ENCODE measurements around the gene SEMA7A. TPM values are rescaled to one million over a fixed set of nuclear protein-coding genes. Genes with fewer than 3 reads are reported as not detected.
A peak's percentile ranks its signal among the peaks of the same experiment; 100 is the strongest.
"Not testable (repeated sequence)": the region's sequence is repeated elsewhere in the genome, so short reads cannot be mapped to it uniquely, and the experiment has no call there.

Gene SEMA7A
- total and polyA plus RNA-seq, 11 donors: 0.53 to 7.5 (median 1.8) TPM

- DNase-seq: peak in 3 of 5 donors; percentile 44 to 64 (median 48)
- Histone ChIP-seq H3K4me3 (peak overlapping the region; percentile 15 to 80 (median 60)), H3K27ac (peak overlapping the region in 6 of 12 donors; percentile 4 to 60 (median 45)), H3K4me1 (peaks cover 0 to 13% (median 4%) of the 10 kb centered on the region in 12 donors), H3K9me3 (no peaks in the 10 kb centered on the region), H3K27me3 (peaks cover 0 to 37% (median 0%) of the 10 kb centered on the region in 9 donors), H3K36me3 (no peaks in the 10 kb centered on the region)
- intact Hi-C loops (cut with DNase I): no loop called here
- peak; percentile 71 to 88 (median 77) for ATAC-seq
- 6 to 8% (median 6%) methylated on average over 66 to 75 of the region's 75 CpGs for WGBS, 4 donors
- TF ChIP-seq POLR2A (IDR thresholded peaks at IDR 0.05) (no peak), CTCF (IDR thresholded peaks at IDR 0.05) (peak in 1 of 12 donors; percentile 4)
Measured at GRCh38 chr15:74365598-74366445, 67.9 kb downstream of the SEMA7A start.

- H3K9me3 ChIP-seq: no peaks in the 10 kb centered on the region
- intact Hi-C loops (cut with DNase I): no loop called here
- peaks cover 0 to 13% (median 4%) of the 10 kb centered on the region in 12 donors for H3K4me1 ChIP-seq
- ATAC-seq (peak in 1 of 4 donors; percentile 25), DNase-seq (no peak)
- TF ChIP-seq POLR2A (IDR thresholded peaks at IDR 0.05) (no peak), CTCF (IDR thresholded peaks at IDR 0.05) (no peak)
- WGBS, 4 donors: 81 to 85% (median 85%) methylated on average over 12 of the region's 12 CpGs
- peak overlapping the region in 11 of 12 donors; percentile 15 to 80 (median 60) for H3K4me3 ChIP-seq
- no peak overlapping the region for H3K27ac ChIP-seq
- no peaks in the 10 kb centered on the region for H3K36me3 ChIP-seq
- peaks cover 0 to 37% (median 0%) of the 10 kb centered on the region in 9 donors for H3K27me3 ChIP-seq
Measured at GRCh38 chr15:74364936-74365597, 68.7 kb downstream of the SEMA7A start.

GRCh38 chr15:74362482-74362881, 71.3 kb downstream of the SEMA7A start:
- no peak for ATAC-seq
- no peaks in the 10 kb centered on the region for H3K36me3 ChIP-seq
- H3K27me3 ChIP-seq: peaks cover 0 to 32% (median 0%) of the 10 kb centered on the region in 9 donors
- no peak overlapping the region for H3K27ac ChIP-seq
- H3K4me1 ChIP-seq: peaks cover 0 to 13% (median 4%) of the 10 kb centered on the region in 12 donors
- no peak for DNase-seq
- H3K4me3 ChIP-seq: no peak overlapping the region
- WGBS, 4 donors: 79 to 95% (median 83%) methylated on average over 1 of the region's 1 CpG
- intact Hi-C loops (cut with DNase I): no loop called here
- no peaks in the 10 kb centered on the region for H3K9me3 ChIP-seq
- no peak for TF ChIP-seq CTCF (IDR thresholded peaks at IDR 0.05)
- no peak for TF ChIP-seq POLR2A (IDR thresholded peaks at IDR 0.05)

GRCh38 chr15:74360855-74361254, 72.9 kb downstream of the SEMA7A start:
- H3K4me3 ChIP-seq; H3K9me3 ChIP-seq; H3K4me1 ChIP-seq; intact Hi-C loops (cut with DNase I); H3K36me3 ChIP-seq; H3K27ac ChIP-seq; DNase-seq; ATAC-seq: not testable (repeated sequence)
- 64 to 81% (median 73%) methylated on average over 1 of the region's 1 CpG for WGBS, 4 donors
- peaks cover 0 to 16% (median 0%) of the 10 kb centered on the region in 9 donors for H3K27me3 ChIP-seq

GRCh38 chr15:74359376-74359775, 74.4 kb downstream of the SEMA7A start:
- intact Hi-C loops (cut with DNase I): not testable (repeated sequence)
- 68 to 78% (median 70%) methylated on average over 6 of the region's 6 CpGs for WGBS, 4 donors

More at GRCh38 chr15:74359376-74359775, 74.4 kb downstream of the SEMA7A start:
- not testable (repeated sequence) for H3K9me3 ChIP-seq, ATAC-seq, DNase-seq, H3K36me3 ChIP-seq, H3K27me3 ChIP-seq, H3K4me3 ChIP-seq, H3K4me1 ChIP-seq, H3K27ac ChIP-seq
